Islet precursor cell (in vitro differentiated cells): ENCODE measurements around the gene FGF14.
"Not testable (repeated sequence)": the region's sequence is repeated elsewhere in the genome, so short reads cannot be mapped to it uniquely, and the experiment has no call there.

Experiments used
- DNase-seq: peaks from one replicate; pipeline ENCODE4 v3.0.0-alpha.2; 2018

The FGF14 gene

GRCh38 chr13:102028206-102028605 lies 373.6 kb downstream of the FGF14 start:
- no peak for DNase-seq

GRCh38 chr13:102021777-102022176 lies 380.1 kb downstream of the FGF14 start:
- no peak for DNase-seq

GRCh38 chr13:102020611-102021216 lies 381.1 kb downstream of the FGF14 start:
- DNase-seq = no peak

GRCh38 chr13:102018716-102019115 lies 383.1 kb downstream of the FGF14 start:
- no peak for DNase-seq

- DNase-seq = no peak
Measured at GRCh38 chr13:102017248-102017647, 384.6 kb downstream of the FGF14 start.

GRCh38 chr13:102012299-102013293 lies 389.3 kb downstream of the FGF14 start:
- no peak for DNase-seq

- not testable (repeated sequence) for DNase-seq
Measured at GRCh38 chr13:102011455-102011854, 390.4 kb downstream of the FGF14 start.

- no peak for DNase-seq
Measured at GRCh38 chr13:102003848-102004570, 397.8 kb downstream of the FGF14 start.

GRCh38 chr13:102002287-102002686 lies 399.6 kb downstream of the FGF14 start:
- DNase-seq = no peak

- DNase-seq = no peak
Measured at GRCh38 chr13:102000764-102001163, 401.1 kb downstream of the FGF14 start.

GRCh38 chr13:101998129-101998528 lies 403.7 kb downstream of the FGF14 start:
- no peak for DNase-seq

GRCh38 chr13:101996954-101997353 lies 404.9 kb downstream of the FGF14 start:
- DNase-seq = no peak

- no peak for DNase-seq
Measured at GRCh38 chr13:101989798-101990350, 412.0 kb downstream of the FGF14 start.

- DNase-seq = no peak
Measured at GRCh38 chr13:101988140-101988539, 413.7 kb downstream of the FGF14 start.

GRCh38 chr13:101986316-101986715 lies 415.5 kb downstream of the FGF14 start:
- DNase-seq = no peak

- DNase-seq = no peak
Measured at GRCh38 chr13:101985321-101985720, 416.5 kb downstream of the FGF14 start.

- DNase-seq = no peak
Measured at GRCh38 chr13:101982903-101983302, 418.9 kb downstream of the FGF14 start.

- no peak for DNase-seq
Measured at GRCh38 chr13:101979825-101980224, 422.0 kb downstream of the FGF14 start.

GRCh38 chr13:101978552-101979315 lies 423.1 kb downstream of the FGF14 start:
- DNase-seq = no peak

- no peak for DNase-seq
Measured at GRCh38 chr13:101977475-101977874, 424.4 kb downstream of the FGF14 start.

GRCh38 chr13:101972191-101972590 lies 429.7 kb downstream of the FGF14 start:
- no peak for DNase-seq

- DNase-seq = no peak
Measured at GRCh38 chr13:101970341-101970740, 431.5 kb downstream of the FGF14 start.
